Ascending aorta (tissue), 2 donors: ENCODE results near the gene ARHGEF7. TPM values are rescaled to one million over a fixed set of nuclear protein-coding genes. Genes with fewer than 3 reads are reported as not detected.

Experiments
- DNase-seq, 2 donors: peaks; one replicate each; pipeline ENCODE4 v3.0.0-alpha.2; 2019; ENCODE audit warnings: low spot score in 2 of 2
- H3K27ac ChIP-seq, 2 donors: fragments of 200-600 bp; sonication (generic); one replicate each; pipeline ENCODE4 v1.5.1; 2016 to 2017; ENCODE audit warnings: mild to moderate bottlenecking in 1 of 2
- H3K27me3 ChIP-seq: fragments of 200-600 bp; sonication (generic); one replicate; pipeline ENCODE4 v1.5.1; 2017
- H3K36me3 ChIP-seq, 2 donors: fragments of 200-600 bp; sonication (generic); one replicate each; pipeline ENCODE4 v1.5.1; 2016
- H3K4me1 ChIP-seq, 2 donors: fragments of 200-600 bp; sonication (generic); one replicate each; pipeline ENCODE4 v1.5.1; 2016 to 2017; ENCODE audit warnings: mild to moderate bottlenecking in 1 of 2
- H3K4me3 ChIP-seq, 2 donors: fragments of 200-600 bp; sonication (generic); one replicate each; pipeline ENCODE4 v1.5.1; 2016 to 2017; ENCODE audit warnings: mild to moderate bottlenecking in 1 of 2
- H3K9me3 ChIP-seq, 2 donors: fragments of 200-600 bp; sonication (generic); one replicate each; pipeline ENCODE4 v1.5.1; 2016
- intact Hi-C: fragments of 100-400 bp; cut with DNase I; formaldehyde crosslinking; loops from one replicate; pipeline ENCODE4 v1.15.1; 2023
- total RNA-seq: library from RNA; depleted of rRNA; stranded (reverse); fragments of >200 nt; gene quantifications from one replicate; pipeline ENCODE4 v1.1.0, GENCODE V29; 2016
- TF ChIP-seq, protein P1 (sequence below), 3 experiments: fragments of 200-600 bp in 2 of 3; fragments of 450-650 bp in 1 of 3; sonication (generic) in 2 of 3; IDR thresholded peaks; one replicate each; pipeline ENCODE4 v1.5.1; 2016 to 2019; ENCODE audit warnings: antibody characterized with exemption in 3 of 3, mild to moderate bottlenecking in 1 of 3, moderate library complexity in 1 of 3

Gene ARHGEF7
- total RNA-seq, 1 donor from 2014 or later = 32.2 TPM

DNA sequence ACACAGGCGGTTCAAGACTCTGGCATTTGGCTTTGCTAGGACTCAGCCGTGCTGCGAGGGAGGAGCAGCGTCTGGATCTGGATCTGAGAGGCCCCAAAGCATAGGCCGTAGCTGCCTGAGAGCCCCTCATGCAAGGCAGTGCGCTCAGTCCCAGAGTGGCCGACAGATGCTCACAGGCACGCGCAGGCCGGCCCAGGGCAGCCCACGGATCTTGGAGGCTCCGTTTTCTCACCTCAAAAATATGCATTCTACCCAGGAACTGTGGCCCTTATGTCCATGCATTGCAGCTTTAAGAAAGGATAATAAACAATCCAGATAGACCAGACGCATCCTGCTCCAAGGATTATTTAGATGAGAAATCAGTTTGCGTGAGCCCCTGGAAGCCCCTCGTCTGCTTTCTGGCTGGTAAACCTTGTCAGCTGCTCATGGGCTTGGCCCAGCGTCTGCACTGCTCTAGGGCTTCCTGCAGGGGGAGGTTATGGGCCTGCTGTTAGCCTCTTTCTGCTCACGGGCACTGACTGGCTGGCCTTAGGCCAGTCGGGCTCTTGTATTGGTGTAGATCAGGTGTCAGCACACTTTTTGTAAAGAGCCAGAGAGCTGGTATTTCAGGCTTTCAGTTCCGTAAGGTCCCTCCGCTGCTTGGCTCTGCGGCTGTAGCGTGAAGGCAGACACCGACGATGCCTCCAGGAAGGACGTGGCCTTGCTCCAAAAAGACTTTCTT is 229.5 kb downstream of the ARHGEF7 start:
- Histone ChIP-seq H3K4me3 (no peak overlapping the region), H3K36me3 (peaks cover 0 to 24% of the 10 kb centered on the region in 2 donors), H3K27me3 (no peaks in the 10 kb centered on the region), H3K9me3 (no peaks in the 10 kb centered on the region), H3K27ac (no peak overlapping the region), H3K4me1 (no peaks in the 10 kb centered on the region)
- TF ChIP-seq, protein P1, sequence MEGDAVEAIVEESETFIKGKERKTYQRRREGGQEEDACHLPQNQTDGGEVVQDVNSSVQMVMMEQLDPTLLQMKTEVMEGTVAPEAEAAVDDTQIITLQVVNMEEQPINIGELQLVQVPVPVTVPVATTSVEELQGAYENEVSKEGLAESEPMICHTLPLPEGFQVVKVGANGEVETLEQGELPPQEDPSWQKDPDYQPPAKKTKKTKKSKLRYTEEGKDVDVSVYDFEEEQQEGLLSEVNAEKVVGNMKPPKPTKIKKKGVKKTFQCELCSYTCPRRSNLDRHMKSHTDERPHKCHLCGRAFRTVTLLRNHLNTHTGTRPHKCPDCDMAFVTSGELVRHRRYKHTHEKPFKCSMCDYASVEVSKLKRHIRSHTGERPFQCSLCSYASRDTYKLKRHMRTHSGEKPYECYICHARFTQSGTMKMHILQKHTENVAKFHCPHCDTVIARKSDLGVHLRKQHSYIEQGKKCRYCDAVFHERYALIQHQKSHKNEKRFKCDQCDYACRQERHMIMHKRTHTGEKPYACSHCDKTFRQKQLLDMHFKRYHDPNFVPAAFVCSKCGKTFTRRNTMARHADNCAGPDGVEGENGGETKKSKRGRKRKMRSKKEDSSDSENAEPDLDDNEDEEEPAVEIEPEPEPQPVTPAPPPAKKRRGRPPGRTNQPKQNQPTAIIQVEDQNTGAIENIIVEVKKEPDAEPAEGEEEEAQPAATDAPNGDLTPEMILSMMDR (IDR thresholded peaks at IDR 0.05) = no peak
- intact Hi-C loops = no loop called here
- no peak for DNase-seq

DNA sequence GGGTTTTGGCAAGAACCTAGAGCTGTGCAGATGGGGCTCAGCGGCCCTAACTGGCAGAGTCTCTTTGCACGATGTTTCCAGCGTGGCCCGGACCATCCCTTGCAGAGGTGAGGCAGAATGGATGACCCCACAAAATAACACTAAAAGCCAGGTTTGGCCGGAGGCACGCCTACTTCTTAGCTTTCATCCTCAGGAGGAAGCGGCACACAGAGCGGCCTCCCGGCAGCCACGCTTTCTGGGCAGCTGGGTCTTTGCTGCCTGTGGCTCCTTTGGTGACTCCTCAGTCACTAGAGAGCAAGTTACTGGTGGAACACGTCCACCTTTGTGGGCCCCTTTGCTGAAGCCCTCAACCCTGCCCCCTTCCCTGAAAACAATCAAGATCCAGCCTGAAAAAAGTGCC is 230.6 kb downstream of the ARHGEF7 start:
- Histone ChIP-seq H3K27me3 (no peaks in the 10 kb centered on the region), H3K4me1 (no peaks in the 10 kb centered on the region), H3K9me3 (no peaks in the 10 kb centered on the region), H3K27ac (no peak overlapping the region), H3K4me3 (no peak overlapping the region), H3K36me3 (peaks cover 0 to 21% of the 10 kb centered on the region in 2 donors)
- TF ChIP-seq, protein P1 (IDR thresholded peaks at IDR 0.05) = no peak
- no peak for DNase-seq
- intact Hi-C loops = no loop called here

GRCh38 chr13:111346101-111346680 is 231.1 kb downstream of the ARHGEF7 start:
- no peaks in the 10 kb centered on the region for H3K4me1 ChIP-seq
- H3K9me3 ChIP-seq = peaks cover 0 to 2% of the 10 kb centered on the region in 2 donors
- no peaks in the 10 kb centered on the region for H3K27me3 ChIP-seq
- H3K36me3 ChIP-seq = peaks cover 0 to 21% of the 10 kb centered on the region in 2 donors
- no peak overlapping the region for H3K27ac ChIP-seq
- H3K4me3 ChIP-seq = no peak overlapping the region
- intact Hi-C loops = no loop called here
- DNase-seq = no peak
- TF ChIP-seq, protein P1 (IDR thresholded peaks at IDR 0.05) = no peak

DNA sequence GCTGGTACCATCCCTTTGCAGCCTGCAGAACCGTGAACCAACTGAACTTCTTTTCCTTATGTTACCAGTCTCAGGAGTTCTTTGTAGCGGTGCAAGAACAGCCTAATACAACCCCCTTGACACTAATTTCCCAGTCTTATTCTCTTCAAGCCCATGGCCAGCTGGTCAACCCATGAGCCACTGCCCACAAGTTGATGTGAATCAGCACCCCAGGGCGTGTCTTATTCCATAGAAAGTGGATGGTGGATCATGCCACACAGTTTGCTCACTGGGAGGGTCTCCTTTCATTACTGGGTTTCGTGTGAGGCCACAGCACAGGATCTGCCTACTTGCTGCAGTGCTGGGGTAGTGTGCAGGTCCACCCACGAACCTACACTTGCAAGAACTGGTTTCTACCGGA is 232.3 kb downstream of the ARHGEF7 start:
- intact Hi-C loops = no loop called here
- TF ChIP-seq, protein P1 (IDR thresholded peaks at IDR 0.05) = no peak
- H3K27ac ChIP-seq = no peak overlapping the region
- no peaks in the 10 kb centered on the region for H3K4me1 ChIP-seq
- H3K4me3 ChIP-seq = no peak overlapping the region
- H3K27me3 ChIP-seq = no peaks in the 10 kb centered on the region
- peaks cover 0 to 21% of the 10 kb centered on the region in 2 donors for H3K36me3 ChIP-seq
- DNase-seq = no peak
- peaks cover 0 to 2% of the 10 kb centered on the region in 2 donors for H3K9me3 ChIP-seq

GRCh38 chr13:111353508-111353907 is 238.4 kb downstream of the ARHGEF7 start:
- Histone ChIP-seq H3K4me3 (no peak overlapping the region), H3K36me3 (no peaks in the 10 kb centered on the region), H3K27me3 (no peaks in the 10 kb centered on the region), H3K27ac (no peak overlapping the region), H3K9me3 (peaks cover 0 to 2% of the 10 kb centered on the region in 2 donors), H3K4me1 (no peaks in the 10 kb centered on the region)
- TF ChIP-seq, protein P1 (IDR thresholded peaks at IDR 0.05) = no peak
- intact Hi-C loops = no loop called here
- no peak for DNase-seq
